ENCODE measurements around the gene ZNF165.
A peak's percentile ranks its signal among the peaks of the same experiment; 100 is the strongest.
"Not testable (repeated sequence)": the region's sequence is repeated elsewhere in the genome, so short reads cannot be mapped to it uniquely, and the experiment has no call there.

The ZNF165 gene

GRCh38 chr6:28122283-28122682 lies 41.9 kb downstream of the ZNF165 start:
- not testable (repeated sequence) for DNase-seq

- peak; percentile 69 for DNase-seq
These were observed 44.1 kb downstream of the ZNF165 start, which contains the start of gene ZSCAN16 for GRCh38 chr6:28124350-28124970. Gene ZSCAN16, plus strand, starts transcription at chr6:28124609. Its CDS starts 835 bp downstream, at chr6:28125444.

- no peak for DNase-seq
These were observed 44.6 kb downstream of the ZNF165 start for GRCh38 chr6:28124971-28125353.

GRCh38 chr6:28125401-28125800 lies 45.0 kb downstream of the ZNF165 start:
- DNase-seq, result no peak

- no peak for DNase-seq
These were observed 53.6 kb downstream of the ZNF165 start for GRCh38 chr6:28134015-28134414.

- DNase-seq, result no peak
These were observed 54.3 kb downstream of the ZNF165 start for GRCh38 chr6:28134716-28135115.

- DNase-seq, result no peak
These were observed 55.0 kb downstream of the ZNF165 start for GRCh38 chr6:28135393-28135792.

- DNase-seq, result peak; percentile 72
These were observed 56.5 kb downstream of the ZNF165 start for GRCh38 chr6:28136585-28137504.

GRCh38 chr6:28137505-28137981 lies 57.2 kb downstream of the ZNF165 start:
- peak; percentile 35 for DNase-seq
